ENCODE data around the gene AZGP1. TPM values are rescaled to one million over a fixed set of nuclear protein-coding genes. Genes with fewer than 3 reads are reported as not detected.

The AZGP1 gene
- total and polyA plus RNA-seq, 2 of the 13 experiments (the other 11 are each of a cell fraction or from before 2014, with no cell fraction given) = 93.8 to 229 TPM

- TF ChIP-seq IRF1 (CRISPR knock-in tag; IDR thresholded peaks at IDR 0.05; ENCODE audit: low read depth) (no peak), HIVEP1 (CRISPR knock-in tag; IDR thresholded peaks at IDR 0.05) (no peak), ZNF430 (CRISPR knock-in tag; IDR thresholded peaks at IDR 0.05) (no peak), SOX5 (CRISPR knock-in tag; IDR thresholded peaks at IDR 0.05; ENCODE audit: borderline replicate concordance) (peak; percentile 74), NFATC3 (CRISPR knock-in tag; IDR thresholded peaks at IDR 0.05) (no peak), ZNF782 (CRISPR knock-in tag; IDR thresholded peaks at IDR 0.05; ENCODE audit: borderline replicate concordance) (peak; percentile 52; the same call in 1 of the 2 replicates), ZBTB26 (CRISPR knock-in tag; IDR thresholded peaks at IDR 0.05; ENCODE audit: borderline replicate concordance) (0 out of 2 replicates have a peak, but pooled peaks have one; percentile 23), E2F1 (CRISPR knock-in tag; IDR thresholded peaks at IDR 0.05) (0 out of 2 replicates have a peak, but pooled peaks have one; percentile 41), ZFAT (CRISPR knock-in tag; conservative IDR thresholded peaks at IDR 0.05) (no peak), ZNF660 (CRISPR knock-in tag; IDR thresholded peaks at IDR 0.05; ENCODE audit: borderline replicate concordance, low read depth) (no peak), ZNF512 (CRISPR knock-in tag; IDR thresholded peaks at IDR 0.05) (no peak), ZNF441 (CRISPR knock-in tag; IDR thresholded peaks at IDR 0.05; ENCODE audit: borderline replicate concordance) (0 out of 2 replicates have a peak, but pooled peaks have one; percentile 41), THRA (CRISPR knock-in tag; IDR thresholded peaks at IDR 0.05; ENCODE audit: borderline replicate concordance) (no peak), ZNF800 (CRISPR knock-in tag; IDR thresholded peaks at IDR 0.05) (no peak), ZNF691 (CRISPR knock-in tag; IDR thresholded peaks at IDR 0.05; ENCODE audit: borderline replicate concordance, low read depth) (0 out of 2 replicates have a peak, but pooled peaks have one; percentile 54)
Measured at GRCh38 chr7:100015232-100016214, 39.7 kb upstream of the AZGP1 start, which contains the start of gene ZKSCAN1 (continued).

Data from HepG2 (cell line).